ENCODE measurements around the gene PNISR. TPM values are rescaled to one million over a fixed set of nuclear protein-coding genes. Genes with fewer than 3 reads are reported as not detected.

Gene PNISR
- total and polyA plus RNA-seq, 2 experiments from 2014 or later, result 135 to 270 TPM

DNA sequence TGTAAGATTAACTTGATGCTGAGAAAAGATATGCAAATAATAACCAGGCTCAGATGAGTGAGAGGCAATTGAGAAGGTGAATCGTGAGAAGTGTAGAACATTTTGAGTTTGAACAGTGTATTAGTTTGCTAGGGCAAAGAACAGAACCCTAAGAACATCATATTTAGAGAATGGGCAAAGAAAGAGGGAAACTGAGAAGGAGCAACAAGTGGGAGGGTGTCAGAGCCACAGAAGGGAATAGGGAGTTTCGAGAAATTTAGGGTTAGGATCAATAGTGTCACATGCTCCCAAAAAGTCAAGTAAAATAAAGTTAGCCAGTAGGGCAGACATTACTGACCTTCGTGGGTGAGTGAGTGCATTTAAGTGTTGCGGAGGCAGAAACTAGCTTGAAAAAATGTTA is 70.1 kb downstream of the PNISR start:
- no peaks in the 10 kb centered on the region for H3K9me3 Mint-ChIP-seq
- Histone ChIP-seq H3K27ac (ENCODE audit: low read depth) (no peak overlapping the region), H3K4me3 (no peak overlapping the region), H3K4me2 (no peak overlapping the region), H3K79me2 (replicated peaks; ENCODE audit: insufficient read depth) (no peaks in the 10 kb centered on the region), H3K4me1 (ENCODE audit: insufficient read depth) (peaks cover 11% of the 10 kb centered on the region), H3F3A (replicated peaks; ENCODE audit: low read depth) (no peaks in the 10 kb centered on the region), H3K9me2 (ENCODE audit: insufficient read depth) (peaks cover 10% of the 10 kb centered on the region), H2AFZ (no peak overlapping the region), H4K20me1 (replicated peaks; ENCODE audit: insufficient read depth) (no peaks in the 10 kb centered on the region), H3K27me3 (ENCODE audit: insufficient read depth) (peaks cover 12% of the 10 kb centered on the region; the same call in 1 of the 2 replicates), H3K36me3 (ENCODE audit: insufficient read depth) (no peaks in the 10 kb centered on the region)
- peaks cover 14% of the 10 kb centered on the region for H3K4me1 Mint-ChIP-seq
- no peak overlapping the region for H3K4me3 Mint-ChIP-seq
- TF ChIP-seq, protein P1, sequence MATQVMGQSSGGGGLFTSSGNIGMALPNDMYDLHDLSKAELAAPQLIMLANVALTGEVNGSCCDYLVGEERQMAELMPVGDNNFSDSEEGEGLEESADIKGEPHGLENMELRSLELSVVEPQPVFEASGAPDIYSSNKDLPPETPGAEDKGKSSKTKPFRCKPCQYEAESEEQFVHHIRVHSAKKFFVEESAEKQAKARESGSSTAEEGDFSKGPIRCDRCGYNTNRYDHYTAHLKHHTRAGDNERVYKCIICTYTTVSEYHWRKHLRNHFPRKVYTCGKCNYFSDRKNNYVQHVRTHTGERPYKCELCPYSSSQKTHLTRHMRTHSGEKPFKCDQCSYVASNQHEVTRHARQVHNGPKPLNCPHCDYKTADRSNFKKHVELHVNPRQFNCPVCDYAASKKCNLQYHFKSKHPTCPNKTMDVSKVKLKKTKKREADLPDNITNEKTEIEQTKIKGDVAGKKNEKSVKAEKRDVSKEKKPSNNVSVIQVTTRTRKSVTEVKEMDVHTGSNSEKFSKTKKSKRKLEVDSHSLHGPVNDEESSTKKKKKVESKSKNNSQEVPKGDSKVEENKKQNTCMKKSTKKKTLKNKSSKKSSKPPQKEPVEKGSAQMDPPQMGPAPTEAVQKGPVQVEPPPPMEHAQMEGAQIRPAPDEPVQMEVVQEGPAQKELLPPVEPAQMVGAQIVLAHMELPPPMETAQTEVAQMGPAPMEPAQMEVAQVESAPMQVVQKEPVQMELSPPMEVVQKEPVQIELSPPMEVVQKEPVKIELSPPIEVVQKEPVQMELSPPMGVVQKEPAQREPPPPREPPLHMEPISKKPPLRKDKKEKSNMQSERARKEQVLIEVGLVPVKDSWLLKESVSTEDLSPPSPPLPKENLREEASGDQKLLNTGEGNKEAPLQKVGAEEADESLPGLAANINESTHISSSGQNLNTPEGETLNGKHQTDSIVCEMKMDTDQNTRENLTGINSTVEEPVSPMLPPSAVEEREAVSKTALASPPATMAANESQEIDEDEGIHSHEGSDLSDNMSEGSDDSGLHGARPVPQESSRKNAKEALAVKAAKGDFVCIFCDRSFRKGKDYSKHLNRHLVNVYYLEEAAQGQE (IDR thresholded peaks at IDR 0.05; ENCODE audit: unreplicated experiment), result no peak
- TF ChIP-seq ZNF114 (CRISPR knock-in tag; IDR thresholded peaks at IDR 0.05) (no peak), NANOG (IDR thresholded peaks at IDR 0.05; ENCODE audit: borderline replicate concordance) (no peak), JUNB (IDR thresholded peaks at IDR 0.05; ENCODE audit: unreplicated experiment) (no peak), STAT1 (IDR thresholded peaks at IDR 0.05; ENCODE audit: unreplicated experiment) (no peak), ZNF331 (CRISPR knock-in tag; IDR thresholded peaks at IDR 0.05; ENCODE audit: low read depth) (no peak), EZH2 (IDR thresholded peaks at IDR 0.05; ENCODE audit: low read depth, unreplicated experiment) (no peak), CREB1 (CRISPR knock-in tag; IDR thresholded peaks at IDR 0.05; ENCODE audit: low read depth) (no peak), POLR2AphosphoS5 (IDR thresholded peaks at IDR 0.05; ENCODE audit: low read depth) (no peak), EZH2phosphoT487 (IDR thresholded peaks at IDR 0.05; ENCODE audit: unreplicated experiment) (no peak)
- TF ChIP-seq, protein P2, sequence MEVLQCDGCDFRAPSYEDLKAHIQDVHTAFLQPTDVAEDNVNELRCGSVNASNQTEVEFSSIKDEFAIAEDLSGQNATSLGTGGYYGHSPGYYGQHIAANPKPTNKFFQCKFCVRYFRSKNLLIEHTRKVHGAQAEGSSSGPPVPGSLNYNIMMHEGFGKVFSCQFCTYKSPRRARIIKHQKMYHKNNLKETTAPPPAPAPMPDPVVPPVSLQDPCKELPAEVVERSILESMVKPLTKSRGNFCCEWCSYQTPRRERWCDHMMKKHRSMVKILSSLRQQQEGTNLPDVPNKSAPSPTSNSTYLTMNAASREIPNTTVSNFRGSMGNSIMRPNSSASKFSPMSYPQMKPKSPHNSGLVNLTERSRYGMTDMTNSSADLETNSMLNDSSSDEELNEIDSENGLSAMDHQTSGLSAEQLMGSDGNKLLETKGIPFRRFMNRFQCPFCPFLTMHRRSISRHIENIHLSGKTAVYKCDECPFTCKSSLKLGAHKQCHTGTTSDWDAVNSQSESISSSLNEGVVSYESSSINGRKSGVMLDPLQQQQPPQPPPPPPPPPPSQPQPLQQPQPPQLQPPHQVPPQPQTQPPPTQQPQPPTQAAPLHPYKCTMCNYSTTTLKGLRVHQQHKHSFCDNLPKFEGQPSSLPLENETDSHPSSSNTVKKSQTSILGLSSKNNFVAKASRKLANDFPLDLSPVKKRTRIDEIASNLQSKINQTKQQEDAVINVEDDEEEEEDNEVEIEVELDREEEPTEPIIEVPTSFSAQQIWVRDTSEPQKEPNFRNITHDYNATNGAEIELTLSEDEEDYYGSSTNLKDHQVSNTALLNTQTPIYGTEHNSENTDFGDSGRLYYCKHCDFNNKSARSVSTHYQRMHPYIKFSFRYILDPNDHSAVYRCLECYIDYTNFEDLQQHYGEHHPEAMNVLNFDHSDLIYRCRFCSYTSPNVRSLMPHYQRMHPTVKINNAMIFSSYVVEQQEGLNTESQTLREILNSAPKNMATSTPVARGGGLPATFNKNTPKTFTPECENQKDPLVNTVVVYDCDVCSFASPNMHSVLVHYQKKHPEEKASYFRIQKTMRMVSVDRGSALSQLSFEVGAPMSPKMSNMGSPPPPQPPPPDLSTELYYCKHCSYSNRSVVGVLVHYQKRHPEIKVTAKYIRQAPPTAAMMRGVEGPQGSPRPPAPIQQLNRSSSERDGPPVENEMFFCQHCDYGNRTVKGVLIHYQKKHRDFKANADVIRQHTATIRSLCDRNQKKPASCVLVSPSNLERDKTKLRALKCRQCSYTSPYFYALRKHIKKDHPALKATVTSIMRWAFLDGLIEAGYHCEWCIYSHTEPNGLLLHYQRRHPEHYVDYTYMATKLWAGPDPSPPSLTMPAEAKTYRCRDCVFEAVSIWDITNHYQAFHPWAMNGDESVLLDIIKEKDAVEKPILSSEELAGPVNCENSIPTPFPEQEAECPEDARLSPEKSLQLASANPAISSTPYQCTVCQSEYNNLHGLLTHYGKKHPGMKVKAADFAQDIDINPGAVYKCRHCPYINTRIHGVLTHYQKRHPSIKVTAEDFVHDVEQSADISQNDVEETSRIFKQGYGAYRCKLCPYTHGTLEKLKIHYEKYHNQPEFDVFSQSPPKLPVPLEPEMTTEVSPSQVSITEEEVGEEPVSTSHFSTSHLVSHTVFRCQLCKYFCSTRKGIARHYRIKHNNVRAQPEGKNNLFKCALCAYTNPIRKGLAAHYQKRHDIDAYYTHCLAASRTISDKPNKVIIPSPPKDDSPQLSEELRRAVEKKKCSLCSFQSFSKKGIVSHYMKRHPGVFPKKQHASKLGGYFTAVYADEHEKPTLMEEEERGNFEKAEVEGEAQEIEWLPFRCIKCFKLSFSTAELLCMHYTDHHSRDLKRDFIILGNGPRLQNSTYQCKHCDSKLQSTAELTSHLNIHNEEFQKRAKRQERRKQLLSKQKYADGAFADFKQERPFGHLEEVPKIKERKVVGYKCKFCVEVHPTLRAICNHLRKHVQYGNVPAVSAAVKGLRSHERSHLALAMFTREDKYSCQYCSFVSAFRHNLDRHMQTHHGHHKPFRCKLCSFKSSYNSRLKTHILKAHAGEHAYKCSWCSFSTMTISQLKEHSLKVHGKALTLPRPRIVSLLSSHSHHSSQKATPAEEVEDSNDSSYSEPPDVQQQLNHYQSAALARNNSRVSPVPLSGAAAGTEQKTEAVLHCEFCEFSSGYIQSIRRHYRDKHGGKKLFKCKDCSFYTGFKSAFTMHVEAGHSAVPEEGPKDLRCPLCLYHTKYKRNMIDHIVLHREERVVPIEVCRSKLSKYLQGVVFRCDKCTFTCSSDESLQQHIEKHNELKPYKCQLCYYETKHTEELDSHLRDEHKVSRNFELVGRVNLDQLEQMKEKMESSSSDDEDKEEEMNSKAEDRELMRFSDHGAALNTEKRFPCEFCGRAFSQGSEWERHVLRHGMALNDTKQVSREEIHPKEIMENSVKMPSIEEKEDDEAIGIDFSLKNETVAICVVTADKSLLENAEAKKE (CRISPR knock-in tag; IDR thresholded peaks at IDR 0.05), result no peak
- TF ChIP-seq, protein P3, sequence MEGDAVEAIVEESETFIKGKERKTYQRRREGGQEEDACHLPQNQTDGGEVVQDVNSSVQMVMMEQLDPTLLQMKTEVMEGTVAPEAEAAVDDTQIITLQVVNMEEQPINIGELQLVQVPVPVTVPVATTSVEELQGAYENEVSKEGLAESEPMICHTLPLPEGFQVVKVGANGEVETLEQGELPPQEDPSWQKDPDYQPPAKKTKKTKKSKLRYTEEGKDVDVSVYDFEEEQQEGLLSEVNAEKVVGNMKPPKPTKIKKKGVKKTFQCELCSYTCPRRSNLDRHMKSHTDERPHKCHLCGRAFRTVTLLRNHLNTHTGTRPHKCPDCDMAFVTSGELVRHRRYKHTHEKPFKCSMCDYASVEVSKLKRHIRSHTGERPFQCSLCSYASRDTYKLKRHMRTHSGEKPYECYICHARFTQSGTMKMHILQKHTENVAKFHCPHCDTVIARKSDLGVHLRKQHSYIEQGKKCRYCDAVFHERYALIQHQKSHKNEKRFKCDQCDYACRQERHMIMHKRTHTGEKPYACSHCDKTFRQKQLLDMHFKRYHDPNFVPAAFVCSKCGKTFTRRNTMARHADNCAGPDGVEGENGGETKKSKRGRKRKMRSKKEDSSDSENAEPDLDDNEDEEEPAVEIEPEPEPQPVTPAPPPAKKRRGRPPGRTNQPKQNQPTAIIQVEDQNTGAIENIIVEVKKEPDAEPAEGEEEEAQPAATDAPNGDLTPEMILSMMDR (conservative IDR thresholded peaks at IDR 0.05; ENCODE audit: low read depth in 2 of 2), result no peak
- TF ChIP-seq, protein P4, sequence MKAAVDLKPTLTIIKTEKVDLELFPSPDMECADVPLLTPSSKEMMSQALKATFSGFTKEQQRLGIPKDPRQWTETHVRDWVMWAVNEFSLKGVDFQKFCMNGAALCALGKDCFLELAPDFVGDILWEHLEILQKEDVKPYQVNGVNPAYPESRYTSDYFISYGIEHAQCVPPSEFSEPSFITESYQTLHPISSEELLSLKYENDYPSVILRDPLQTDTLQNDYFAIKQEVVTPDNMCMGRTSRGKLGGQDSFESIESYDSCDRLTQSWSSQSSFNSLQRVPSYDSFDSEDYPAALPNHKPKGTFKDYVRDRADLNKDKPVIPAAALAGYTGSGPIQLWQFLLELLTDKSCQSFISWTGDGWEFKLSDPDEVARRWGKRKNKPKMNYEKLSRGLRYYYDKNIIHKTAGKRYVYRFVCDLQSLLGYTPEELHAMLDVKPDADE (IDR thresholded peaks at IDR 0.05), result no peak
- no peak for DNase-seq (ENCODE audit: low spot score)
- H3K36me3 Mint-ChIP-seq (ENCODE audit: low read depth), result no peaks in the 10 kb centered on the region
- no peak for ATAC-seq
- H3K27ac Mint-ChIP-seq, result no peak overlapping the region
- H3K27me3 Mint-ChIP-seq (ENCODE audit: insufficient read depth, low read depth, poor library complexity), result peaks cover 9% of the 10 kb centered on the region
